Astrocyte (in vitro differentiated cells and primary cell): ENCODE results near the gene TNFRSF1B. TPM values are rescaled to one million over a fixed set of nuclear protein-coding genes. Genes with fewer than 3 reads are reported as not detected.

Experiments
- DNase-seq: peaks from one replicate; pipeline ENCODE4 v3.0.0-alpha.2; 2010; ENCODE audit warnings: low read depth
- FAIRE-seq: peaks from 2 replicates; lab custom pipeline; 2011; peaks lifted over from hg19 to GRCh38; lab: Jason Lieb, UNC
- H2AFZ ChIP-seq: 2 replicates; pipeline ENCODE4 v1.6.0; 2012; ENCODE audit warnings: low read depth, low read length, inconsistent platforms
- H3K27ac ChIP-seq: 2 replicates; pipeline ENCODE4 v1.5.1; 2011; ENCODE audit warnings: low read depth, low read length, inconsistent platforms
- H3K27me3 ChIP-seq: 2 replicates; pipeline ENCODE4 v1.6.0; 2011; ENCODE audit warnings: low read length, inconsistent platforms; ENCODE audit not compliant: insufficient read depth
- H3K36me3 ChIP-seq: 2 replicates; pipeline ENCODE4 v1.5.1; 2011; ENCODE audit warnings: low read length, inconsistent platforms; ENCODE audit not compliant: insufficient read depth
- H3K4me1 ChIP-seq: 2 replicates; pipeline ENCODE4 v1.5.1; 2011; ENCODE audit warnings: low read length, inconsistent platforms; ENCODE audit not compliant: insufficient read depth
- H3K4me2 ChIP-seq: 2 replicates; pipeline ENCODE4 v1.6.0; 2012; ENCODE audit warnings: low read length, inconsistent platforms
- H3K4me3 ChIP-seq: 2 replicates; pipeline ENCODE4 v1.5.1; 2011; ENCODE audit warnings: low read depth, mild to moderate bottlenecking, low read length, inconsistent platforms; ENCODE audit not compliant: insufficient read depth
- H3K79me2 ChIP-seq: 2 replicates; pipeline ENCODE4 v1.6.0; 2012; ENCODE audit warnings: mild to moderate bottlenecking, low read length, inconsistent platforms; ENCODE audit not compliant: insufficient read depth
- H3K9ac ChIP-seq: 2 replicates; pipeline ENCODE4 v1.6.0; 2012; ENCODE audit warnings: mild to moderate bottlenecking, low read length, inconsistent platforms
- H3K9me3 ChIP-seq: 2 replicates; pipeline ENCODE4 v1.5.1; 2012; ENCODE audit warnings: low read depth, mild to moderate bottlenecking, low read length, inconsistent platforms; ENCODE audit not compliant: insufficient read depth
- H4K20me1 ChIP-seq: 2 replicates; pipeline ENCODE4 v1.6.0; 2012; ENCODE audit warnings: low read length, inconsistent platforms; ENCODE audit not compliant: insufficient read depth
- H3K27ac Mint-ChIP-seq: one replicate; pipeline ENCODE4 v1.8.0; 2021; ENCODE audit warnings: mild to moderate bottlenecking, mixed read lengths; ENCODE audit not compliant: unreplicated experiment
- H3K27me3 Mint-ChIP-seq: one replicate; pipeline ENCODE4 v1.8.0; 2021; ENCODE audit warnings: low read depth, mixed read lengths; ENCODE audit not compliant: unreplicated experiment
- H3K36me3 Mint-ChIP-seq: one replicate; pipeline ENCODE4 v1.8.0; 2021; ENCODE audit warnings: low read depth, mixed read lengths; ENCODE audit not compliant: unreplicated experiment
- H3K4me1 Mint-ChIP-seq: one replicate; pipeline ENCODE4 v1.8.0; 2021; ENCODE audit warnings: low read depth, mixed read lengths; ENCODE audit not compliant: unreplicated experiment
- H3K4me3 Mint-ChIP-seq: one replicate; pipeline ENCODE4 v1.8.0; 2021; ENCODE audit warnings: mild to moderate bottlenecking, moderate library complexity, mixed read lengths; ENCODE audit not compliant: unreplicated experiment
- H3K9me3 Mint-ChIP-seq: one replicate; pipeline ENCODE4 v1.8.0; 2021; ENCODE audit warnings: mild to moderate bottlenecking, mixed read lengths; ENCODE audit not compliant: unreplicated experiment
- CTCF ChIP-seq: IDR thresholded peaks from 2 replicates; pipeline ENCODE4 v1.5.1; 2011; ENCODE audit warnings: low read depth, mild to moderate bottlenecking, inconsistent platforms, low read length, moderate library complexity; ENCODE audit not compliant: insufficient read depth
- EZH2 ChIP-seq: IDR thresholded peaks from 2 replicates; pipeline ENCODE4 v1.6.1; 2012; ENCODE audit warnings: mild to moderate bottlenecking, low read length, inconsistent platforms; ENCODE audit not compliant: insufficient read depth
- total RNA-seq: library from RNA; stranded (reverse); gene quantifications from 2 replicates; pipeline ENCODE4 v1.2.1, GENCODE V29; 2021

TNFRSF1B gene
- total RNA-seq, 1 donor from 2014 or later: 0.09 TPM

GRCh38 chr1:12229835-12230548, 63.2 kb downstream of the TNFRSF1B start, which contains the start of gene VPS13D:
Gene VPS13D, plus strand, starts transcription at chr1:12230030. Its CDS starts 4,237 bp downstream, at chr1:12234267.
- Histone ChIP-seq H4K20me1 (peaks cover 26% of the 10 kb centered on the region), H3K79me2 (peaks cover 38% of the 10 kb centered on the region), H2AFZ (peak within 1 kb of the TSS; percentile 82), H3K4me1 (peaks cover 8% of the 10 kb centered on the region), H3K4me3 (peak within 1 kb of the TSS; percentile 91), H3K27ac (peak within 1 kb of the TSS; percentile 61), H3K36me3 (no peaks in the 10 kb centered on the region), H3K9ac (peak within 1 kb of the TSS; percentile 92), H3K9me3 (no peaks in the 10 kb centered on the region), H3K4me2 (peak within 1 kb of the TSS; percentile 100), H3K27me3 (no peaks in the 10 kb centered on the region)
- no peaks in the 10 kb centered on the region for H3K4me1 Mint-ChIP-seq
- H3K27me3 Mint-ChIP-seq: no peaks in the 10 kb centered on the region
- TF ChIP-seq EZH2 (no peak), CTCF (peak; percentile 57)
- H3K27ac Mint-ChIP-seq: peak within 1 kb of the TSS; percentile 7
- DNase-seq: peak; percentile 45
- H3K36me3 Mint-ChIP-seq: no peaks in the 10 kb centered on the region
- H3K4me3 Mint-ChIP-seq: peak within 1 kb of the TSS; percentile 89
- peaks cover 1% of the 10 kb centered on the region for H3K9me3 Mint-ChIP-seq
- no peak for FAIRE-seq

DNA sequence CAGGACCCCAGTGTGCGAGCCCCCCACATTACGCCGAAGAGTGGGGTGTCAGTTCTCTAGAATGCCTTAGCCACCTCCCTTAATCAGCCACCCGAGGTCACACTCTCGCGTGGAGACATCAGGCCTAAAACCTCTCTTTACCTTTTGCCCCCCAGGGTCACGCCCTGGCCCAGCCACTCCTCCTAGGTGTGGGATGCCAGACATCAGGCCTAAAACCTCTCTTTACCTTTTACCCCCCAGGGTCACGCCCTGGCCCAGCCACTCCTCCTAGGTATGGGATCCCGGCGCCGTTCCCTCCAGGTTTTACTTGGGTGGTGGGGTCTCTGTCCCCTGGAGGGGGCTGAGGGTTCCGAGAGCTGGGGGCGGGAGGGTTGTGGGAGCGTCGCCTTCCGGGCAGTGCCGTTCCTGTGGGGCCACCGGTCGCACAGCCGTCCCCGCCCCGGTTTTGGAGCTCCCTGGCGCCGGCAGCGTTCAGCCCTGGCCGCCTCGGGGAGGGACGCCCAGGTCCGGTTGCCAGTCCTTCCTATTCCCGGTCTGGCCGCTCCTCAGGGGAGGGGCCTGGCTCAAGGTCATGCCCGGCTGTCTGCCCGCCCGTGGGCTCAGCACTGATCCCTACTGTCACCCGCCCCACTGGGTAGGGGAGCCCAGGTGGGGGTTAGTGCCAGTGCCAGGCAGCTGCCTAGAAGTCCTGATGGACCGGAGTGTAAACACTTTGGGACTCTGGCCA, 63.9 kb downstream of the TNFRSF1B start:
- H3K9me3 ChIP-seq: no peaks in the 10 kb centered on the region
- H3K4me3 ChIP-seq: peak overlapping the region; percentile 91
- DNase-seq (no peak), FAIRE-seq (no peak)
- Mint-ChIP-seq H3K36me3 (no peaks in the 10 kb centered on the region), H3K9me3 (peaks cover 1% of the 10 kb centered on the region), H3K27ac (no peak overlapping the region), H3K4me1 (no peaks in the 10 kb centered on the region), H3K27me3 (no peaks in the 10 kb centered on the region), H3K4me3 (peak overlapping the region; percentile 89)
- H3K79me2 ChIP-seq: peaks cover 38% of the 10 kb centered on the region
- no peaks in the 10 kb centered on the region for H3K27me3 ChIP-seq
- H3K4me2 ChIP-seq: peak overlapping the region; percentile 100
- H4K20me1 ChIP-seq: peaks cover 26% of the 10 kb centered on the region
- peaks cover 8% of the 10 kb centered on the region for H3K4me1 ChIP-seq
- TF ChIP-seq CTCF: no peak
- no peak for TF ChIP-seq EZH2
- peak overlapping the region; percentile 71 for H2AFZ ChIP-seq
- H3K36me3 ChIP-seq: no peaks in the 10 kb centered on the region
- H3K9ac ChIP-seq: peak overlapping the region; percentile 92
- peak overlapping the region; percentile 61 for H3K27ac ChIP-seq
